ENCODE results near the gene ZBED4. TPM values are rescaled to one million over a fixed set of nuclear protein-coding genes. Genes with fewer than 3 reads are reported as not detected.

The ZBED4 gene
- total RNA-seq, 4 donors from 2014 or later = 0.59 to 16.4 (median 12.7) TPM

- no peak overlapping the region for H3K27ac ChIP-seq
- no peak for TF ChIP-seq POLR2A (IDR thresholded peaks at IDR 0.05)
- TF ChIP-seq, protein P1, sequence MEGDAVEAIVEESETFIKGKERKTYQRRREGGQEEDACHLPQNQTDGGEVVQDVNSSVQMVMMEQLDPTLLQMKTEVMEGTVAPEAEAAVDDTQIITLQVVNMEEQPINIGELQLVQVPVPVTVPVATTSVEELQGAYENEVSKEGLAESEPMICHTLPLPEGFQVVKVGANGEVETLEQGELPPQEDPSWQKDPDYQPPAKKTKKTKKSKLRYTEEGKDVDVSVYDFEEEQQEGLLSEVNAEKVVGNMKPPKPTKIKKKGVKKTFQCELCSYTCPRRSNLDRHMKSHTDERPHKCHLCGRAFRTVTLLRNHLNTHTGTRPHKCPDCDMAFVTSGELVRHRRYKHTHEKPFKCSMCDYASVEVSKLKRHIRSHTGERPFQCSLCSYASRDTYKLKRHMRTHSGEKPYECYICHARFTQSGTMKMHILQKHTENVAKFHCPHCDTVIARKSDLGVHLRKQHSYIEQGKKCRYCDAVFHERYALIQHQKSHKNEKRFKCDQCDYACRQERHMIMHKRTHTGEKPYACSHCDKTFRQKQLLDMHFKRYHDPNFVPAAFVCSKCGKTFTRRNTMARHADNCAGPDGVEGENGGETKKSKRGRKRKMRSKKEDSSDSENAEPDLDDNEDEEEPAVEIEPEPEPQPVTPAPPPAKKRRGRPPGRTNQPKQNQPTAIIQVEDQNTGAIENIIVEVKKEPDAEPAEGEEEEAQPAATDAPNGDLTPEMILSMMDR (IDR thresholded peaks at IDR 0.05) = no peak
- H3K4me1 ChIP-seq = peaks cover 0 to 3% of the 10 kb centered on the region in 2 donors
- no peaks in the 10 kb centered on the region for H3K9me3 ChIP-seq
- intact Hi-C loops (cut with DNase I; ENCODE audit: low total_unique reads) = loop anchor here (10.0 kb wide), 1 partner anchor 281 kb away; the partner anchor contains the start of gene SELENOO
- H3K4me3 ChIP-seq = no peak overlapping the region
- H3K27me3 ChIP-seq = peaks cover 0 to 7% of the 10 kb centered on the region in 2 donors
- no peak for DNase-seq
- H3K36me3 ChIP-seq = no peaks in the 10 kb centered on the region
Measured at GRCh38 chr22:49924113-49924833, 70.6 kb downstream of the ZBED4 start.

- H3K4me1 ChIP-seq = peaks cover 0 to 9% of the 10 kb centered on the region in 2 donors
- H3K9me3 ChIP-seq = no peaks in the 10 kb centered on the region
- no peak for DNase-seq
- TF ChIP-seq POLR2A (IDR thresholded peaks at IDR 0.05) = no peak
- TF ChIP-seq, protein P1 (IDR thresholded peaks at IDR 0.05) = no peak
- no peak overlapping the region for H3K27ac ChIP-seq
- intact Hi-C loops (cut with DNase I; ENCODE audit: low total_unique reads) = loop anchor here (10.0 kb wide), 1 partner anchor 279 kb away; the partner anchor contains the start of gene SELENOO
- H3K27me3 ChIP-seq = peaks cover 0 to 7% of the 10 kb centered on the region in 2 donors
- no peak overlapping the region for H3K4me3 ChIP-seq
- no peaks in the 10 kb centered on the region for H3K36me3 ChIP-seq
Measured at GRCh38 chr22:49925525-49926128, 72.0 kb downstream of the ZBED4 start.

DNA sequence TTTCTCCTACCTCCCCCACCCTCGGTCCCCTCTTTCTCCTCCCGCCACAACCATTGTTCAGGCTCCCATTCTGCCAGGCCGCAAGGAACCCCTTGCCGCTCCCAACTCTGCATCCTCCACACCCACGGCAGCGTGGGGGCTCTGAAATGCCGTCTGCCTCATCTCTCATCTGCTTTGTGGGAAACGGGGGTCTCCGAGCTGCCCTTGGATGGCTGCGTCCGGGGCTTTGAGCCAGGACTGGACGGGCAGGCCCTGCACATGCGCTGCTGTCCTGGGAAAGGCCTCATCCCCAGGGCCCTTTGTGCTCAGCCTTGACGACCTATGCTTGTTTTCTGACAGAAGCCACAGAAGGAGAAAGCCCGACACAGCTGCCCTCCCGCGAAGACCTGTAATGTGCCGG, 73.3 kb downstream of the ZBED4 start:
- intact Hi-C loops (cut with DNase I; ENCODE audit: low total_unique reads) = loop anchor here (10.0 kb wide), 1 partner anchor 278 kb away; the partner anchor contains the start of gene SELENOO
- no peak overlapping the region for H3K27ac ChIP-seq
- no peaks in the 10 kb centered on the region for H3K36me3 ChIP-seq
- TF ChIP-seq POLR2A (IDR thresholded peaks at IDR 0.05) = no peak
- TF ChIP-seq, protein P1 (IDR thresholded peaks at IDR 0.05) = no peak
- DNase-seq = no peak
- peaks cover 0 to 7% of the 10 kb centered on the region in 2 donors for H3K27me3 ChIP-seq
- peaks cover 0 to 9% of the 10 kb centered on the region in 2 donors for H3K4me1 ChIP-seq
- H3K4me3 ChIP-seq = no peak overlapping the region
- no peaks in the 10 kb centered on the region for H3K9me3 ChIP-seq

GRCh38 chr22:49927483-49928184, 74.0 kb downstream of the ZBED4 start:
- Histone ChIP-seq H3K9me3 (no peaks in the 10 kb centered on the region), H3K27ac (no peak overlapping the region), H3K4me1 (peaks cover 0 to 9% of the 10 kb centered on the region in 2 donors), H3K36me3 (no peaks in the 10 kb centered on the region), H3K4me3 (no peak overlapping the region), H3K27me3 (peaks cover 0 to 7% of the 10 kb centered on the region in 2 donors)
- TF ChIP-seq, protein P1 (IDR thresholded peaks at IDR 0.05) = no peak
- no peak for TF ChIP-seq POLR2A (IDR thresholded peaks at IDR 0.05)
- DNase-seq = no peak
- intact Hi-C loops (cut with DNase I; ENCODE audit: low total_unique reads) = loop anchor here (2.0 to 10.0 kb wide), 2 partner anchors 101 to 277 kb away; partner anchors contain the start of gene SELENOO

All from uterus (tissue), 4 donors.